ENCODE measurements around the gene MXI1. TPM values are rescaled to one million over a fixed set of nuclear protein-coding genes. Genes with fewer than 3 reads are reported as not detected.
"Not testable (repeated sequence)": the region's sequence is repeated elsewhere in the genome, so short reads cannot be mapped to it uniquely, and the experiment has no call there.

MXI1 gene
- total and polyA plus RNA-seq, 2 donors (not counting 1 experiment from before 2014, with no cell fraction given): 12.0 to 32.4 TPM

DNA sequence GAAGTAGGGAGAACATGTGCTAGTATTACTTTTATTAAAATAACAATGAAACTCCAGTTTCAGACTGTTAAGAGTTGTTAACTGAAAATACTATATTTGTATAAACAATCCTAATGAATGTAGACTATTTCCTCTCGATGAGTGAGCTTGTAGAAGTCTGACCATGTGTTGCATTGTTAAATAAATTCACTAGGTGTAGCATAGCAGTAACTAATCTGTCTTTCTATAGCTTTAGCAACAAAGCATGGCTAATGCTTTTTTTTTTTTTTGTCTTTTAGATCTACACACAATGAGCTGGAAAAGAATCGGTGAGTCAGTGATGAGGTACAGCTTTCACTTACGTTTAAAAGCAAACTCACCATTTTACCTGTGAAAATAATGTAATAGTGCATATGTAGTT lies 37.1 kb downstream of the MXI1 start:
- Mint-ChIP-seq H3K4me3 (no peak overlapping the region), H3K27me3 (peaks cover 3% of the 10 kb centered on the region), H3K9me3 (ENCODE audit: insufficient read depth) (no peaks in the 10 kb centered on the region), H3K27ac (no peak overlapping the region), H3K4me1 (peaks cover 13% of the 10 kb centered on the region)
- no peak overlapping the region for H3K9ac ChIP-seq (ENCODE audit: low read length)
- no CpG with 5 or more reads among the region's 3 CpGs for WGBS (ENCODE audit: insufficient coverage)
- intact Hi-C loops (cut with micrococcal nuclease): no loop called here
- no peak overlapping the region for H3K27ac ChIP-seq (ENCODE audit: low read length in 2 of 2)
- TF ChIP-seq EZH2 (IDR thresholded peaks at IDR 0.05; ENCODE audit: borderline replicate concordance, insufficient read depth, low read depth, low read length, poor library complexity, severe bottlenecking): no peak
- TF ChIP-seq, protein P1, sequence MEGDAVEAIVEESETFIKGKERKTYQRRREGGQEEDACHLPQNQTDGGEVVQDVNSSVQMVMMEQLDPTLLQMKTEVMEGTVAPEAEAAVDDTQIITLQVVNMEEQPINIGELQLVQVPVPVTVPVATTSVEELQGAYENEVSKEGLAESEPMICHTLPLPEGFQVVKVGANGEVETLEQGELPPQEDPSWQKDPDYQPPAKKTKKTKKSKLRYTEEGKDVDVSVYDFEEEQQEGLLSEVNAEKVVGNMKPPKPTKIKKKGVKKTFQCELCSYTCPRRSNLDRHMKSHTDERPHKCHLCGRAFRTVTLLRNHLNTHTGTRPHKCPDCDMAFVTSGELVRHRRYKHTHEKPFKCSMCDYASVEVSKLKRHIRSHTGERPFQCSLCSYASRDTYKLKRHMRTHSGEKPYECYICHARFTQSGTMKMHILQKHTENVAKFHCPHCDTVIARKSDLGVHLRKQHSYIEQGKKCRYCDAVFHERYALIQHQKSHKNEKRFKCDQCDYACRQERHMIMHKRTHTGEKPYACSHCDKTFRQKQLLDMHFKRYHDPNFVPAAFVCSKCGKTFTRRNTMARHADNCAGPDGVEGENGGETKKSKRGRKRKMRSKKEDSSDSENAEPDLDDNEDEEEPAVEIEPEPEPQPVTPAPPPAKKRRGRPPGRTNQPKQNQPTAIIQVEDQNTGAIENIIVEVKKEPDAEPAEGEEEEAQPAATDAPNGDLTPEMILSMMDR (IDR thresholded peaks at IDR 0.05): no peak
- no peak overlapping the region for H3K4me3 ChIP-seq (ENCODE audit: control extremely low read depth in 1 of 5, extremely low read depth in 1 of 5, insufficient read depth in 1 of 5, low read depth in 2 of 5, low read length in 4 of 5)
- ChIA-PET POLR2A (no interaction called here), CTCF (interaction anchor here (0.8 kb wide), 1 partner anchor 39 kb away, joined by 3 read pairs; no protein-coding TSS in a partner anchor)
- H3K27me3 ChIP-seq (replicated peaks in 1 of 4; ENCODE audit: control extremely low read depth in 1 of 4, control insufficient read depth in 3 of 4, insufficient read depth in 4 of 4, low read length in 3 of 4): no peaks in the 10 kb centered on the region
- H2AFZ ChIP-seq (ENCODE audit: insufficient read depth, low read depth, low read length, poor library complexity, severe bottlenecking): no peak overlapping the region
- peaks cover 3 to 6% of the 10 kb centered on the region in 2 donors for H3K4me1 ChIP-seq (ENCODE audit: control insufficient read depth in 2 of 2, insufficient read depth in 2 of 2, low read length in 2 of 2)
- peaks cover 0 to 1% (median 0%) of the 10 kb centered on the region in 3 donors for H3K9me3 ChIP-seq (ENCODE audit: control extremely low read depth in 1 of 3, control insufficient read depth in 2 of 3, insufficient read depth in 1 of 3, low read length in 2 of 3)
- no peak for ATAC-seq (ENCODE audit: low read depth)
- peaks cover 0 to 3% of the 10 kb centered on the region in 2 experiments for H3K36me3 ChIP-seq (replicated peaks in 1 of 2; ENCODE audit: control extremely low read depth in 1 of 2, control insufficient read depth in 1 of 2, extremely low read depth in 1 of 2, insufficient read depth in 2 of 2, low read length in 1 of 2)
- H3K4me2 ChIP-seq (replicated peaks; ENCODE audit: low read depth, low read length, poor library complexity, severe bottlenecking): no peak overlapping the region
- no peak for DNase-seq
- peaks cover 18% of the 10 kb centered on the region for H4K20me1 ChIP-seq (ENCODE audit: control insufficient read depth, insufficient read depth, low read length, poor library complexity, severe bottlenecking)
- peaks cover 16% of the 10 kb centered on the region for H3K79me2 ChIP-seq (ENCODE audit: control insufficient read depth, insufficient read depth, low read length)

DNA sequence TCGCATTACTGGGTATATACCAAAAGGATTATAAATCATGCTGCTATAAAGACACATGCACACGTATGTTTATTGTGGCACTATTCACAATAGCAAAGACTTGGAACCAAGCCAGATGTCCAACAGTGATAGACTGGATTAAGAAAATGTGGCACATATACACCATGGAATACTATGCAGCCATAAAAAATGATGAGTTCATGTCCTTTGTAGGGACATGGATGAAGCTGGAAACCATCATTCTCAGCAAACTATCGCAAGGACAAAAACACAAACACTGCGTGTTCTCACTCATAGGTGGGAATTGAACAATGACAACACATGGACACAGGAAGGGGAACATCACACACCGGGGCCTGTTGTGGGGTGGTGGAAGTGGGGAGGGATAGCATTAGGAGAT lies 40.4 kb downstream of the MXI1 start:
- H3K9ac ChIP-seq (ENCODE audit: low read length); H3K4me2 ChIP-seq (replicated peaks; ENCODE audit: low read depth, low read length, poor library complexity, severe bottlenecking); H3K4me3 ChIP-seq (ENCODE audit: control extremely low read depth in 1 of 5, extremely low read depth in 1 of 5, insufficient read depth in 1 of 5, low read depth in 2 of 5, low read length in 4 of 5); CTCF ChIA-PET; intact Hi-C loops (cut with micrococcal nuclease); H3K27ac Mint-ChIP-seq; H3K9me3 Mint-ChIP-seq (ENCODE audit: insufficient read depth); H3K36me3 ChIP-seq (replicated peaks in 1 of 2; ENCODE audit: control extremely low read depth in 1 of 2, control insufficient read depth in 1 of 2, extremely low read depth in 1 of 2, insufficient read depth in 2 of 2, low read length in 1 of 2); H3K27me3 ChIP-seq (replicated peaks in 1 of 4; ENCODE audit: control extremely low read depth in 1 of 4, control insufficient read depth in 3 of 4, insufficient read depth in 4 of 4, low read length in 3 of 4); H3K79me2 ChIP-seq (ENCODE audit: control insufficient read depth, insufficient read depth, low read length); H3K27ac ChIP-seq (ENCODE audit: low read length in 2 of 2); ATAC-seq (ENCODE audit: low read depth); H3K4me3 Mint-ChIP-seq; H4K20me1 ChIP-seq (ENCODE audit: control insufficient read depth, insufficient read depth, low read length, poor library complexity, severe bottlenecking); POLR2A ChIA-PET; H3K9me3 ChIP-seq (ENCODE audit: control extremely low read depth in 1 of 3, control insufficient read depth in 2 of 3, insufficient read depth in 1 of 3, low read length in 2 of 3); H3K27me3 Mint-ChIP-seq; H2AFZ ChIP-seq (ENCODE audit: insufficient read depth, low read depth, low read length, poor library complexity, severe bottlenecking); DNase-seq; H3K4me1 ChIP-seq (ENCODE audit: control insufficient read depth in 2 of 2, insufficient read depth in 2 of 2, low read length in 2 of 2); H3K4me1 Mint-ChIP-seq: not testable (repeated sequence)
- WGBS (ENCODE audit: insufficient coverage): no CpG with 5 or more reads among the region's 5 CpGs

DNA sequence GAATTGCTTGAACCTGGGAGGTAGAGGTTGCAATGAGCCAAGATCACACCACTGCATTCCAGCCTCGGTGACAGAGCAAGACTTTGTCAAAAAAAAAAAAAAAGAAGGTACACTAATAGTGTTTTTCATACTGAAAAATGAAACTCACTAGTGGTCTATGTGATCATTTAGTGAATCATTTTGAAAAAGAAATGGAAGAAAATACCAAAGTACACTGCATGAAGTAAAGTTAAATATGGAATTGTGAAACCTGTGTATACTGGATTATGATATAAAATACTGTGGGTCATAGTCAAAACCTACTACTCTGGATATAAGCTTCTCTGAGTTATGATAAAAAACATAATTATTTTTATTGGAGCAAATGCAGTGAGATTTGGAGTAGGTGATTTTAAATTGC lies 42.1 kb downstream of the MXI1 start:
- H3K9me3 Mint-ChIP-seq (ENCODE audit: insufficient read depth); H3K4me3 Mint-ChIP-seq; H3K4me1 ChIP-seq (ENCODE audit: control insufficient read depth in 2 of 2, insufficient read depth in 2 of 2, low read length in 2 of 2); H4K20me1 ChIP-seq (ENCODE audit: control insufficient read depth, insufficient read depth, low read length, poor library complexity, severe bottlenecking); H3K4me2 ChIP-seq (replicated peaks; ENCODE audit: low read depth, low read length, poor library complexity, severe bottlenecking); H3K36me3 ChIP-seq (replicated peaks in 1 of 2; ENCODE audit: control extremely low read depth in 1 of 2, control insufficient read depth in 1 of 2, extremely low read depth in 1 of 2, insufficient read depth in 2 of 2, low read length in 1 of 2); H3K27ac ChIP-seq (ENCODE audit: low read length in 2 of 2); H3K27me3 ChIP-seq (replicated peaks in 1 of 4; ENCODE audit: control extremely low read depth in 1 of 4, control insufficient read depth in 3 of 4, insufficient read depth in 4 of 4, low read length in 3 of 4); H3K27me3 Mint-ChIP-seq; H3K9ac ChIP-seq (ENCODE audit: low read length); intact Hi-C loops (cut with micrococcal nuclease); H3K4me3 ChIP-seq (ENCODE audit: control extremely low read depth in 1 of 5, extremely low read depth in 1 of 5, insufficient read depth in 1 of 5, low read depth in 2 of 5, low read length in 4 of 5); DNase-seq; ATAC-seq (ENCODE audit: low read depth); H3K9me3 ChIP-seq (ENCODE audit: control extremely low read depth in 1 of 3, control insufficient read depth in 2 of 3, insufficient read depth in 1 of 3, low read length in 2 of 3); H3K4me1 Mint-ChIP-seq; H3K79me2 ChIP-seq (ENCODE audit: control insufficient read depth, insufficient read depth, low read length); CTCF ChIA-PET; H3K27ac Mint-ChIP-seq; H2AFZ ChIP-seq (ENCODE audit: insufficient read depth, low read depth, low read length, poor library complexity, severe bottlenecking); POLR2A ChIA-PET: not testable (repeated sequence)
- no CpG with 5 or more reads among the region's 1 CpG for WGBS (ENCODE audit: insufficient coverage)
